Endothelial cell (in vitro differentiated cells): ENCODE data around the gene HINFP. TPM values are rescaled to one million over a fixed set of nuclear protein-coding genes. Genes with fewer than 3 reads are reported as not detected.
A peak's percentile ranks its signal among the peaks of the same experiment; 100 is the strongest.
"Not testable (repeated sequence)": the region's sequence is repeated elsewhere in the genome, so short reads cannot be mapped to it uniquely, and the experiment has no call there.

ENCODE experiments used
- DNase-seq: peaks from one replicate; pipeline ENCODE4 v3.0.0; 2021; ENCODE audit warnings: low spot score
- H3K27ac Mint-ChIP-seq: one replicate; pipeline ENCODE4 v1.8.0; 2021; ENCODE audit warnings: mixed read lengths, inconsistent platforms; ENCODE audit not compliant: unreplicated experiment
- H3K27me3 Mint-ChIP-seq: one replicate; pipeline ENCODE4 v1.8.0; 2021; ENCODE audit warnings: mild to moderate bottlenecking, moderate library complexity, mixed read lengths, inconsistent platforms; ENCODE audit not compliant: unreplicated experiment
- H3K36me3 Mint-ChIP-seq: one replicate; pipeline ENCODE4 v1.8.0; 2021; ENCODE audit warnings: mild to moderate bottlenecking, low read depth, mixed read lengths, inconsistent platforms; ENCODE audit not compliant: unreplicated experiment
- H3K4me1 Mint-ChIP-seq: one replicate; pipeline ENCODE4 v1.8.0; 2021; ENCODE audit warnings: mild to moderate bottlenecking, mixed read lengths, inconsistent platforms; ENCODE audit not compliant: unreplicated experiment
- H3K4me3 Mint-ChIP-seq: one replicate; pipeline ENCODE4 v1.8.0; 2021; ENCODE audit warnings: mild to moderate bottlenecking, mixed read lengths, inconsistent platforms; ENCODE audit not compliant: unreplicated experiment
- H3K9me3 Mint-ChIP-seq: one replicate; pipeline ENCODE4 v1.8.0; 2021; ENCODE audit warnings: mixed read lengths, inconsistent platforms; ENCODE audit not compliant: unreplicated experiment
- total RNA-seq: library from RNA; stranded (reverse); fragmentation: NEBNext Ultra II Directional; extraction: Animal tissue kit (Norgen Biotek cat#: 25700); gene quantifications from one replicate; pipeline ENCODE4 v1.2.1, GENCODE V29; 2021; ENCODE audit not compliant: unreplicated experiment
- TF ChIP-seq, protein P1 (sequence below): fragments of 200-600 bp; sonication (generic); IDR thresholded peaks from one replicate; pipeline ENCODE4 v1.5.0; 2021; ENCODE audit warnings: antibody characterized with exemption; ENCODE audit not compliant: unreplicated experiment

Gene HINFP
- total RNA-seq, 1 donor from 2014 or later = 33.6 TPM

DNA sequence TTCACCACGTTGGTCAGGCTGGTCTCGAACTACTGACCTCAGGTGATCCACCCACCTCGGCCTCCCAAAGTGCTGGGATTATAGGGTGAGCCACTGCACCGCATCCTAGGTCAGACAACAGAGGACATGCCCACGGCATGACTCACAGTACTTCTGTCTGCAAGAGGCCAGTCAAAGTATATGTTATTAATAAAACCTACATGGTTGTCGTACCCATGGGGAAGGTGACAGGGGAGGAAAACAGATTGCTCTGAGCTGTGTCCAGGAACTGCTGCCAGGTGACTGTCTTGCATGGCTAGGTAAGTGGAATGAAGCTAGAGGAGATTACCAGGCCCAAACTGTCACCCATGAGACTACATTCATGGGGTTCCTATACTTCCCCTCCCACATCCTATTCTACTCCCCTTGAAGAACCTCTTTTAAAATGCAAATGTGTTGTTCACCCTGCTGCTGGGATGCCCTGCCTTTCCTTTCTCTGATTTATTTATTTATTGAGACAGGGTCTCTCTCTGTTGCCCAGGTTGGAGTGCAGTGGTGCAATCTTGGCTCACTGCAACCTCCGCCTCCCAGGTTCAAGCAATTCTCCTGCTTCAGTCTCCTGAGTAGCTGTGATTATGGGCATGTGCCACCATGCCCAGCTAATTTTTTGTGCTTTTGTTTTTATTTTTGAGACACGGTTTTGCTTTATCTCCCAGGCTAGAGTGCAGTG is 45.1 kb downstream of the HINFP start:
- Mint-ChIP-seq H3K36me3 (no peaks in the 10 kb centered on the region), H3K27ac (no peak overlapping the region), H3K4me3 (no peak overlapping the region), H3K9me3 (no peaks in the 10 kb centered on the region), H3K27me3 (peaks cover 11% of the 10 kb centered on the region), H3K4me1 (peaks cover 5% of the 10 kb centered on the region)
- TF ChIP-seq, protein P1, sequence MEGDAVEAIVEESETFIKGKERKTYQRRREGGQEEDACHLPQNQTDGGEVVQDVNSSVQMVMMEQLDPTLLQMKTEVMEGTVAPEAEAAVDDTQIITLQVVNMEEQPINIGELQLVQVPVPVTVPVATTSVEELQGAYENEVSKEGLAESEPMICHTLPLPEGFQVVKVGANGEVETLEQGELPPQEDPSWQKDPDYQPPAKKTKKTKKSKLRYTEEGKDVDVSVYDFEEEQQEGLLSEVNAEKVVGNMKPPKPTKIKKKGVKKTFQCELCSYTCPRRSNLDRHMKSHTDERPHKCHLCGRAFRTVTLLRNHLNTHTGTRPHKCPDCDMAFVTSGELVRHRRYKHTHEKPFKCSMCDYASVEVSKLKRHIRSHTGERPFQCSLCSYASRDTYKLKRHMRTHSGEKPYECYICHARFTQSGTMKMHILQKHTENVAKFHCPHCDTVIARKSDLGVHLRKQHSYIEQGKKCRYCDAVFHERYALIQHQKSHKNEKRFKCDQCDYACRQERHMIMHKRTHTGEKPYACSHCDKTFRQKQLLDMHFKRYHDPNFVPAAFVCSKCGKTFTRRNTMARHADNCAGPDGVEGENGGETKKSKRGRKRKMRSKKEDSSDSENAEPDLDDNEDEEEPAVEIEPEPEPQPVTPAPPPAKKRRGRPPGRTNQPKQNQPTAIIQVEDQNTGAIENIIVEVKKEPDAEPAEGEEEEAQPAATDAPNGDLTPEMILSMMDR = no peak
- DNase-seq = no peak

DNA sequence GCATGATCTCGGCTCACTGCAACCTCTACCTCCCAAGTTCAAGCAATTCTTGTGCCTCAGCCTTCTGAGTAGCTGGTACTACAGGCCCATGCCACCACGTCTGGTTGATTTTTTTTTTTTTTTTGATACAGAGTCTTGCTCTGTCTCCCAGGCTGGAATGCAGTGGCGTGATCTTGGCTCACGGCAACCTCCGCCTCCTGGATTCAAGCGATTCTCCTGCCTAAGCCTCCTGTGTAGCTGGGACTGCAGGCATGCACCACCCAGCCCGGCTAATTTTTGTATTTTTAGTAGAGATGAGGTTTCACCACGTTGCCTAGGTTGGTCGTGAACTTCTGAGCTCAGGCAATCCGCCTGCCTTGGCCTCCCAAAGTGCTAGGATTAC is 45.7 kb downstream of the HINFP start:
- peaks cover 11% of the 10 kb centered on the region for H3K27me3 Mint-ChIP-seq
- not testable (repeated sequence) for H3K4me3 Mint-ChIP-seq, H3K27ac Mint-ChIP-seq, H3K36me3 Mint-ChIP-seq, H3K9me3 Mint-ChIP-seq, DNase-seq, H3K4me1 Mint-ChIP-seq

DNA sequence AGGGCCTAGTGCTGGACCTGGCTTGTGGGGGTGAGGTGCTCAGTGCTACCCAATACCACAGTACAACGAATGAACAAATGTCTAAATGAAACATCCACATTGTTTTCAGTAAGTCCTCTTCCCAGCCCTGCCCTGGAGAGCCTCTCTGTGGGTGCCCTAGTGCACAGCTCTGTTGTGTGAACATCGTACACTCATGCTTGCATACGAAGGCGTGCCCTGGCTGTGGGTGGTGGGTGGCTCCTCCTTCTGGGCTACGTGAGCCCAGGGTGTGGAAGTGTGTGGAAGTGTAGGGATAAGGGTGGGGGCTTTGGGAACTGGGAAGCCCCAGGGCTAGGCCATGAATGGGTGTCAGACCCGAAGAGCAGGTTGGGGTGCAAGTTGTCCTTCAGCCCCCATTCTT is 46.6 kb downstream of the HINFP start:
- Mint-ChIP-seq H3K4me1 (peaks cover 12% of the 10 kb centered on the region), H3K27me3 (peaks cover 13% of the 10 kb centered on the region), H3K9me3 (no peaks in the 10 kb centered on the region), H3K27ac (peak overlapping the region; percentile 81), H3K36me3 (peaks cover 6% of the 10 kb centered on the region), H3K4me3 (peak overlapping the region; percentile 77)
- TF ChIP-seq, protein P1 = no peak
- DNase-seq = no peak

DNA sequence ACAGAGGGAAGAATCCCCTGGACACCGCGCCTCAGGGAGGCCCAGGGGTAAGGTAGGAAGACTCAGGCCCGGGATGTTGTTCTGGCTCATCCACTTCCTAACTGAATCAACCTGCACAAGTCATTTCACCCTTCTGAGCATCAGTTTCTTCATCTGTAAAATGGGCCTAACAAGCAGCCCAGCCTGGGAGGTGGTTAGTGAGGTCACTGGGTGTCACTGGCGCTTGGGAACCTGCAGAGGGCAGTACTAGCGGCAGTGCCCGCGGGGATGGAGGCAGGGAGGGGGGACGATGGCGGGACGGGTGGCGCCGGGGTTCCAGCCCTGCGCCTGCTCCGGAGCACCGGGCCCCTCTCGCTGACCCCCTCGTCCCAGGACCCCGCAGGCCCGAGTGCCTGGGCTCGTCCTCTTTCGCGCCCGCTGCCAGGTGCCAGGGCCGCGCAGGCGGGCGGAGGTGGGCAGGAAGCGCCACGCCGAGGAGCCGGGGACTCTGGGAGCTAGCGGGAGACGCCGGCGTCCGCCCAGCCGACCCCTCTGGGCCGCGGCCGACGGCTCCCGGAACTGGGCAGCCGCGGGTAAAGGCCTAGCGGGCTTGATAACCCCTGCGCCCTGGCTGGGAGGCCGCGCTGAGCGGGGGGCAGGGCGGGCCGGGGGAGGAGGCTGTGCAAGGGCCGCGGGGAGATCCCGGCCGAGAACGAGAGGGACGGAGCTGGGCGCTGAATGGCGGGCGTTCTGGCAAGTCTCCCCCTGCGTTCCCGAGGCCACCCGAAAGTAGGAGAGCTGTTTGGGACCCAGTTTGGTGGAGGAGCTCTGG is 47.3 kb downstream of the HINFP start, which contains the start of gene NLRX1:
Gene NLRX1, plus strand, starts transcription at position 255 of the 811 bp plus-strand sequence. CDS start 2,679 bp downstream, outside the sequence.
- Mint-ChIP-seq H3K4me3 (peak within 1 kb of the TSS; percentile 92), H3K4me1 (peaks cover 12% of the 10 kb centered on the region), H3K27me3 (peaks cover 13% of the 10 kb centered on the region), H3K9me3 (no peaks in the 10 kb centered on the region), H3K27ac (peak within 1 kb of the TSS; percentile 94), H3K36me3 (peaks cover 6% of the 10 kb centered on the region)
- TF ChIP-seq, protein P1 = peak; percentile 79
- peak; percentile 83 for DNase-seq

DNA sequence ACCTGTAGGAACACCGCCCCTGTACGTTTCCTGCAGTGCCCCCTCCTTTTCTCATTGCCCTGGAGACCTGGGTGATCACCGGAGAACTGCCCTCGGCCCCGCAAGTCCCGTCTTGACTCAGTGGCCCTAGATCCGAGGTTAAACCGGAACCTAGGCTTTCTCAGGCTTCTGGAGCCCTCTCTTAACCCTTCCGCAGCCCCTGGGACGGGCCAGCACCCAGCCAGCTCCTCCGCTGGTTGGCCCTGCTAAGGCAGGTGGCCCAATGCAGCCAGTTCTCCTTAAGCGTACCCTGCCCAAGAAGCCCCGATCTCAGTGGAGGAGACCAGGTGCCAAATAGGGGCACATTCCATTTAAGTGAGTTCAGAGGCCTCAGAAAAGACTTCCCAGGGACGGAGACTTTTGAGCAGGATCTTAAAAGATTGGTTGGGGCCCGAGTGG is 47.9 kb downstream of the HINFP start:
- TF ChIP-seq, protein P1 = no peak
- H3K36me3 Mint-ChIP-seq = peaks cover 9% of the 10 kb centered on the region
- peak overlapping the region; percentile 94 for H3K27ac Mint-ChIP-seq
- peak; percentile 31 for DNase-seq
- peak overlapping the region; percentile 92 for H3K4me3 Mint-ChIP-seq
- H3K4me1 Mint-ChIP-seq = peaks cover 12% of the 10 kb centered on the region
- no peaks in the 10 kb centered on the region for H3K9me3 Mint-ChIP-seq
- H3K27me3 Mint-ChIP-seq = peaks cover 14% of the 10 kb centered on the region
